Measurements from ENCODE around the gene ACOX1. TPM values are rescaled to one million over a fixed set of nuclear protein-coding genes. Genes with fewer than 3 reads are reported as not detected.
A peak's percentile ranks its signal among the peaks of the same experiment; 100 is the strongest.

Gene ACOX1
- total and polyA plus RNA-seq, 2 of the 13 experiments (the other 11 are each of a cell fraction or from before 2014, with no cell fraction given) = 86.4 to 120 TPM

GRCh38 chr17:76027159-76027839 lies 48.3 kb upstream of the ACOX1 start, which contains the start of gene EVPL (continued):
- TF ChIP-seq, protein P1, sequence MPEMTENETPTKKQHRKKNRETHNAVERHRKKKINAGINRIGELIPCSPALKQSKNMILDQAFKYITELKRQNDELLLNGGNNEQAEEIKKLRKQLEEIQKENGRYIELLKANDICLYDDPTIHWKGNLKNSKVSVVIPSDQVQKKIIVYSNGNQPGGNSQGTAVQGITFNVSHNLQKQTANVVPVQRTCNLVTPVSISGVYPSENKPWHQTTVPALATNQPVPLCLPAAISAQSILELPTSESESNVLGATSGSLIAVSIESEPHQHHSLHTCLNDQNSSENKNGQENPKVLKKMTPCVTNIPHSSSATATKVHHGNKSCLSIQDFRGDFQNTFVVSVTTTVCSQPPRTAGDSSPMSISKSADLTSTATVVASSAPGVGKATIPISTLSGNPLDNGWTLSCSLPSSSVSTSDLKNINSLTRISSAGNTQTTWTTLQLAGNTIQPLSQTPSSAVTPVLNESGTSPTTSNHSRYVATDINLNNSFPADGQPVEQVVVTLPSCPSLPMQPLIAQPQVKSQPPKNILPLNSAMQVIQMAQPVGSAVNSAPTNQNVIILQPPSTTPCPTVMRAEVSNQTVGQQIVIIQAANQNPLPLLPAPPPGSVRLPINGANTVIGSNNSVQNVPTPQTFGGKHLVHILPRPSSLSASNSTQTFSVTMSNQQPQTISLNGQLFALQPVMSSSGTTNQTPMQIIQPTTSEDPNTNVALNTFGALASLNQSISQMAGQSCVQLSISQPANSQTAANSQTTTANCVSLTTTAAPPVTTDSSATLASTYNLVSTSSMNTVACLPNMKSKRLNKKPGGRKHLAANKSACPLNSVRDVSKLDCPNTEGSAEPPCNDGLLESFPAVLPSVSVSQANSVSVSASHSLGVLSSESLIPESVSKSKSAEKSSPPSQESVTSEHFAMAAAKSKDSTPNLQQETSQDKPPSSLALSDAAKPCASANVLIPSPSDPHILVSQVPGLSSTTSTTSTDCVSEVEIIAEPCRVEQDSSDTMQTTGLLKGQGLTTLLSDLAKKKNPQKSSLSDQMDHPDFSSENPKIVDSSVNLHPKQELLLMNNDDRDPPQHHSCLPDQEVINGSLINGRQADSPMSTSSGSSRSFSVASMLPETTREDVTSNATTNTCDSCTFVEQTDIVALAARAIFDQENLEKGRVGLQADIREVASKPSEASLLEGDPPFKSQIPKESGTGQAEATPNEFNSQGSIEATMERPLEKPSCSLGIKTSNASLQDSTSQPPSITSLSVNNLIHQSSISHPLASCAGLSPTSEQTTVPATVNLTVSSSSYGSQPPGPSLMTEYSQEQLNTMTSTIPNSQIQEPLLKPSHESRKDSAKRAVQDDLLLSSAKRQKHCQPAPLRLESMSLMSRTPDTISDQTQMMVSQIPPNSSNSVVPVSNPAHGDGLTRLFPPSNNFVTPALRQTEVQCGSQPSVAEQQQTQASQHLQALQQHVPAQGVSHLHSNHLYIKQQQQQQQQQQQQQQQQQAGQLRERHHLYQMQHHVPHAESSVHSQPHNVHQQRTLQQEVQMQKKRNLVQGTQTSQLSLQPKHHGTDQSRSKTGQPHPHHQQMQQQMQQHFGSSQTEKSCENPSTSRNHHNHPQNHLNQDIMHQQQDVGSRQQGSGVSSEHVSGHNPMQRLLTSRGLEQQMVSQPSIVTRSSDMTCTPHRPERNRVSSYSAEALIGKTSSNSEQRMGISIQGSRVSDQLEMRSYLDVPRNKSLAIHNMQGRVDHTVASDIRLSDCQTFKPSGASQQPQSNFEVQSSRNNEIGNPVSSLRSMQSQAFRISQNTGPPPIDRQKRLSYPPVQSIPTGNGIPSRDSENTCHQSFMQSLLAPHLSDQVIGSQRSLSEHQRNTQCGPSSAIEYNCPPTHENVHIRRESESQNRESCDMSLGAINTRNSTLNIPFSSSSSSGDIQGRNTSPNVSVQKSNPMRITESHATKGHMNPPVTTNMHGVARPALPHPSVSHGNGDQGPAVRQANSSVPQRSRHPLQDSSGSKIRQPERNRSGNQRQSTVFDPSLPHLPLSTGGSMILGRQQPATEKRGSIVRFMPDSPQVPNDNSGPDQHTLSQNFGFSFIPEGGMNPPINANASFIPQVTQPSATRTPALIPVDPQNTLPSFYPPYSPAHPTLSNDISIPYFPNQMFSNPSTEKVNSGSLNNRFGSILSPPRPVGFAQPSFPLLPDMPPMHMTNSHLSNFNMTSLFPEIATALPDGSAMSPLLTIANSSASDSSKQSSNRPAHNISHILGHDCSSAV (CRISPR knock-in tag; IDR thresholded peaks at IDR 0.05; ENCODE audit: borderline replicate concordance) = no peak
- no peak for TF ChIP-seq RBM22 (optimal IDR thresholded peaks at IDR 0.05; ENCODE audit: low read length)
- TF ChIP-seq MAFG (CRISPR knock-in tag; IDR thresholded peaks at IDR 0.05) = no peak
- TF ChIP-seq ZNF33B (CRISPR knock-in tag; IDR thresholded peaks at IDR 0.05) = no peak
- no peak; the same call in 1 of the 2 replicates for TF ChIP-seq TSC22D2 (CRISPR knock-in tag; IDR thresholded peaks at IDR 0.05; ENCODE audit: borderline replicate concordance)
- TF ChIP-seq, protein P2, sequence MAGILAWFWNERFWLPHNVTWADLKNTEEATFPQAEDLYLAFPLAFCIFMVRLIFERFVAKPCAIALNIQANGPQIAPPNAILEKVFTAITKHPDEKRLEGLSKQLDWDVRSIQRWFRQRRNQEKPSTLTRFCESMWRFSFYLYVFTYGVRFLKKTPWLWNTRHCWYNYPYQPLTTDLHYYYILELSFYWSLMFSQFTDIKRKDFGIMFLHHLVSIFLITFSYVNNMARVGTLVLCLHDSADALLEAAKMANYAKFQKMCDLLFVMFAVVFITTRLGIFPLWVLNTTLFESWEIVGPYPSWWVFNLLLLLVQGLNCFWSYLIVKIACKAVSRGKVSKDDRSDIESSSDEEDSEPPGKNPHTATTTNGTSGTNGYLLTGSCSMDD (CRISPR knock-in tag; IDR thresholded peaks at IDR 0.05) = no peak
- no peak for TF ChIP-seq ZNF431 (CRISPR knock-in tag; IDR thresholded peaks at IDR 0.05; ENCODE audit: borderline replicate concordance, low read depth)
- TF ChIP-seq ZNF121 (CRISPR knock-in tag; IDR thresholded peaks at IDR 0.05) = peak; percentile 40; the same call in 1 of the 2 replicates
- TF ChIP-seq KDM6A (CRISPR knock-in tag; IDR thresholded peaks at IDR 0.05; ENCODE audit: low read depth) = no peak
- TF ChIP-seq, protein P3, sequence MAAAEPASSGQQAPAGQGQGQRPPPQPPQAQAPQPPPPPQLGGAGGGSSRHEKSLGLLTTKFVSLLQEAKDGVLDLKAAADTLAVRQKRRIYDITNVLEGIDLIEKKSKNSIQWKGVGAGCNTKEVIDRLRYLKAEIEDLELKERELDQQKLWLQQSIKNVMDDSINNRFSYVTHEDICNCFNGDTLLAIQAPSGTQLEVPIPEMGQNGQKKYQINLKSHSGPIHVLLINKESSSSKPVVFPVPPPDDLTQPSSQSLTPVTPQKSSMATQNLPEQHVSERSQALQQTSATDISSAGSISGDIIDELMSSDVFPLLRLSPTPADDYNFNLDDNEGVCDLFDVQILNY (CRISPR knock-in tag; conservative IDR thresholded peaks at IDR 0.05) = no peak
- no peak for TF ChIP-seq CEBPB (IDR thresholded peaks at IDR 0.05; ENCODE audit: borderline replicate concordance, low read depth, low read length)
- TF ChIP-seq, protein P4, sequence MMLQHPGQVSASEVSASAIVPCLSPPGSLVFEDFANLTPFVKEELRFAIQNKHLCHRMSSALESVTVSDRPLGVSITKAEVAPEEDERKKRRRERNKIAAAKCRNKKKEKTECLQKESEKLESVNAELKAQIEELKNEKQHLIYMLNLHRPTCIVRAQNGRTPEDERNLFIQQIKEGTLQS (CRISPR knock-in tag; IDR thresholded peaks at IDR 0.05) = no peak
- 0 out of 2 replicates have a peak, but pooled peaks have one; percentile 24 for TF ChIP-seq KLF15 (CRISPR knock-in tag; IDR thresholded peaks at IDR 0.05; ENCODE audit: borderline replicate concordance)
- TF ChIP-seq, protein P5, sequence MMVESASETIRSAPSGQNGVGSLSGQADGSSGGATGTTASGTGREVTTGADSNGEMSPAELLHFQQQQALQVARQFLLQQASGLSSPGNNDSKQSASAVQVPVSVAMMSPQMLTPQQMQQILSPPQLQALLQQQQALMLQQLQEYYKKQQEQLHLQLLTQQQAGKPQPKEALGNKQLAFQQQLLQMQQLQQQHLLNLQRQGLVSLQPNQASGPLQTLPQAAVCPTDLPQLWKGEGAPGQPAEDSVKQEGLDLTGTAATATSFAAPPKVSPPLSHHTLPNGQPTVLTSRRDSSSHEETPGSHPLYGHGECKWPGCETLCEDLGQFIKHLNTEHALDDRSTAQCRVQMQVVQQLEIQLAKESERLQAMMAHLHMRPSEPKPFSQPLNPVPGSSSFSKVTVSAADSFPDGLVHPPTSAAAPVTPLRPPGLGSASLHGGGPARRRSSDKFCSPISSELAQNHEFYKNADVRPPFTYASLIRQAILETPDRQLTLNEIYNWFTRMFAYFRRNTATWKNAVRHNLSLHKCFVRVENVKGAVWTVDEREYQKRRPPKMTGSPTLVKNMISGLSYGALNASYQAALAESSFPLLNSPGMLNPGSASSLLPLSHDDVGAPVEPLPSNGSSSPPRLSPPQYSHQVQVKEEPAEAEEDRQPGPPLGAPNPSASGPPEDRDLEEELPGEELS (CRISPR knock-in tag; IDR thresholded peaks at IDR 0.05) = no peak
- TF ChIP-seq BRCA1 (CRISPR knock-in tag; IDR thresholded peaks at IDR 0.05) = 0 out of 2 replicates have a peak, but pooled peaks have one; percentile 22
